DOHH2 (cell line): ENCODE data around the gene AIG1.
"Not testable (repeated sequence)": the region's sequence is repeated elsewhere in the genome, so short reads cannot be mapped to it uniquely, and the experiment has no call there.

Source experiments
- CTCF ChIP-seq: fragments of 200-600 bp; sonication (generic); IDR thresholded peaks from one replicate; pipeline ENCODE4 v1.5.1; 2014; ENCODE audit warnings: antibody characterized with exemption, mild to moderate bottlenecking, low read depth, low read length; ENCODE audit not compliant: poor library complexity, severe bottlenecking
- EZH2phosphoT487 ChIP-seq: fragments of 200-600 bp; sonication (generic); IDR thresholded peaks from 2 replicates; pipeline ENCODE4 v1.6.1; 2017; ENCODE audit warnings: borderline replicate concordance, mild to moderate bottlenecking, antibody characterized with exemption, low read length, moderate library complexity, mixed read lengths

- TF ChIP-seq CTCF, EZH2phosphoT487: not testable (repeated sequence)
These were observed 39.8 kb upstream of the AIG1 start for GRCh38 chr6:143020862-143021261.
